Gastroesophageal sphincter (tissue), 3 donors: ENCODE measurements around the gene PKD2.

Source experiments
- EP300 ChIP-seq: sonication (generic); formaldehyde crosslinking; IDR thresholded peaks from one replicate; pipeline ENCODE4 v1.6.1; 2017; ENCODE audit warnings: antibody characterized with exemption, mild to moderate bottlenecking
- POLR2A ChIP-seq, 2 donors: fragments of 450-650 bp; IDR thresholded peaks; one replicate each; pipeline ENCODE4 v1.6.1; 2017; ENCODE audit warnings: antibody characterized with exemption in 2 of 2, mild to moderate bottlenecking in 2 of 2, moderate library complexity in 1 of 2
- POLR2AphosphoS5 ChIP-seq: sonication (generic); formaldehyde crosslinking; IDR thresholded peaks from one replicate; pipeline ENCODE4 v1.6.1; 2017; ENCODE audit warnings: antibody characterized with exemption
- TF ChIP-seq, protein P1 (sequence below), 4 experiments: fragments of 200-600 bp in 2 of 4; fragments of 450-650 bp in 2 of 4; sonication (generic) in 1 of 4; IDR thresholded peaks; one replicate each; pipeline ENCODE4 v1.5.1; 2017 to 2019; ENCODE audit warnings: antibody characterized with exemption in 4 of 4, mild to moderate bottlenecking in 2 of 4, moderate library complexity in 2 of 4

DNA sequence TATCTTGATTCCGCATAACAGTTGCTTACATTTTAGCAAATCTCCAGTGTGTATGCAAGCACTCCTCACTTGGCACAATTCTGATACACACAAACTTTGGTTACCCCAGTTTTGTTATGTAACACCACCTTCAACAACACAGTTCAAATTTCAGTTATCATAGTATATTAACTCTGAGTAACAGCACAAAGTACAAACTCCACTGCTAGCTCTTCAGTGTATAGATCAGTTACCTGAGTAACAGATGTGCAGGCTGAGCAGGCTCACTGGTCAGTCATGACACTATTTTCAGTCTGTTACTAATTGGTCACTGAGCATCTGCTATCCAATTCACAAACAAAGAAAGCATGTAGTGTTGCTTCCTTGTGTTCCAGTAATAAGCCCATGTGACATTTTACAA, 55.4 kb downstream of the PKD2 start:
- TF ChIP-seq, protein P1, sequence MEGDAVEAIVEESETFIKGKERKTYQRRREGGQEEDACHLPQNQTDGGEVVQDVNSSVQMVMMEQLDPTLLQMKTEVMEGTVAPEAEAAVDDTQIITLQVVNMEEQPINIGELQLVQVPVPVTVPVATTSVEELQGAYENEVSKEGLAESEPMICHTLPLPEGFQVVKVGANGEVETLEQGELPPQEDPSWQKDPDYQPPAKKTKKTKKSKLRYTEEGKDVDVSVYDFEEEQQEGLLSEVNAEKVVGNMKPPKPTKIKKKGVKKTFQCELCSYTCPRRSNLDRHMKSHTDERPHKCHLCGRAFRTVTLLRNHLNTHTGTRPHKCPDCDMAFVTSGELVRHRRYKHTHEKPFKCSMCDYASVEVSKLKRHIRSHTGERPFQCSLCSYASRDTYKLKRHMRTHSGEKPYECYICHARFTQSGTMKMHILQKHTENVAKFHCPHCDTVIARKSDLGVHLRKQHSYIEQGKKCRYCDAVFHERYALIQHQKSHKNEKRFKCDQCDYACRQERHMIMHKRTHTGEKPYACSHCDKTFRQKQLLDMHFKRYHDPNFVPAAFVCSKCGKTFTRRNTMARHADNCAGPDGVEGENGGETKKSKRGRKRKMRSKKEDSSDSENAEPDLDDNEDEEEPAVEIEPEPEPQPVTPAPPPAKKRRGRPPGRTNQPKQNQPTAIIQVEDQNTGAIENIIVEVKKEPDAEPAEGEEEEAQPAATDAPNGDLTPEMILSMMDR (IDR thresholded peaks at IDR 0.05) = no peak
- TF ChIP-seq POLR2AphosphoS5 (no peak), EP300 (no peak), POLR2A (IDR thresholded peaks at IDR 0.05) (no peak)
